AG09309 (cell line): ENCODE results near the gene UQCRHL.

Experiments used
- DNase-seq: peaks from one replicate; pipeline ENCODE4 v3.0.0-alpha.2; 2010; ENCODE audit warnings: low read depth
- H3K4me3 ChIP-seq: 2 replicates; pipeline ENCODE4 v1.5.1; 2011; ENCODE audit warnings: mild to moderate bottlenecking, low read depth, low read length, moderate library complexity; ENCODE audit not compliant: control insufficient read depth
- TF ChIP-seq, protein P1 (sequence below): IDR thresholded peaks from 2 replicates; pipeline ENCODE4 v1.5.1; 2011; ENCODE audit warnings: mild to moderate bottlenecking, low read depth, low read length, inconsistent platforms; ENCODE audit not compliant: insufficient read depth, control insufficient read depth; ENCODE audit errors: missing control alignments

UQCRHL gene

DNA sequence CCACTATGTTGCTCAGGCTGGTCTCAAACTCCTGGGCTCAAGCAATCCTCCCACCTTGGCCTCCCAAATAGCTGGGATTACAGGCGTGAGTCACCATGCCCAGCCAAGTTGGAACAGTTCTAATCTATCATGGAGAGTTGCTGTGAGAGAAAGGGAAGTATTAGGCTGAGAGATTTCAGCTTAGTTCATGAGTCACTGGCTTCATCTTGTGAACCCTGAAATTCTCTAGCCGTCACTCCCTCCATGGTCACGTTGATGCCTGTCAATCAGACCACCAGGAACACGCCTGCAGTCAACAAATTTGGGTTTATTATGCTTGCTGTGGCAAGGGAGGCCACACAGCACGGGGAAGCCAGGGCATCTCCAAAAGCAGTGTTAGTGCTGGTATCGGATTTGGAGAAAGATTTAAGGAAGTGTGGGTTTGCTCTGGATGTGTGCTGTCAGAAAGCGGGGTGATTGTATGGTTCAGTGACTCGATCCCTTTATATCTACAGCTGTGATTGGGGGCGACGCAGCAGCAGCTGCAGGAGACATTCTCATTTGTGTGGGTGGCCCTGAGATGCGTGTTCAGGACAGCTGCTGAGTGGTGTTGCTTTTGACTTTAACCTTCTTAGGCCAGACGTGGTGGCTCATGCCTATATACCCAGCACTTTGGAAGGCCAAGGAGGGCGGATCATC, 18.7 kb downstream of the UQCRHL start:
- TF ChIP-seq, protein P1, sequence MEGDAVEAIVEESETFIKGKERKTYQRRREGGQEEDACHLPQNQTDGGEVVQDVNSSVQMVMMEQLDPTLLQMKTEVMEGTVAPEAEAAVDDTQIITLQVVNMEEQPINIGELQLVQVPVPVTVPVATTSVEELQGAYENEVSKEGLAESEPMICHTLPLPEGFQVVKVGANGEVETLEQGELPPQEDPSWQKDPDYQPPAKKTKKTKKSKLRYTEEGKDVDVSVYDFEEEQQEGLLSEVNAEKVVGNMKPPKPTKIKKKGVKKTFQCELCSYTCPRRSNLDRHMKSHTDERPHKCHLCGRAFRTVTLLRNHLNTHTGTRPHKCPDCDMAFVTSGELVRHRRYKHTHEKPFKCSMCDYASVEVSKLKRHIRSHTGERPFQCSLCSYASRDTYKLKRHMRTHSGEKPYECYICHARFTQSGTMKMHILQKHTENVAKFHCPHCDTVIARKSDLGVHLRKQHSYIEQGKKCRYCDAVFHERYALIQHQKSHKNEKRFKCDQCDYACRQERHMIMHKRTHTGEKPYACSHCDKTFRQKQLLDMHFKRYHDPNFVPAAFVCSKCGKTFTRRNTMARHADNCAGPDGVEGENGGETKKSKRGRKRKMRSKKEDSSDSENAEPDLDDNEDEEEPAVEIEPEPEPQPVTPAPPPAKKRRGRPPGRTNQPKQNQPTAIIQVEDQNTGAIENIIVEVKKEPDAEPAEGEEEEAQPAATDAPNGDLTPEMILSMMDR: no peak
- H3K4me3 ChIP-seq: no peak overlapping the region
- DNase-seq: no peak

DNA sequence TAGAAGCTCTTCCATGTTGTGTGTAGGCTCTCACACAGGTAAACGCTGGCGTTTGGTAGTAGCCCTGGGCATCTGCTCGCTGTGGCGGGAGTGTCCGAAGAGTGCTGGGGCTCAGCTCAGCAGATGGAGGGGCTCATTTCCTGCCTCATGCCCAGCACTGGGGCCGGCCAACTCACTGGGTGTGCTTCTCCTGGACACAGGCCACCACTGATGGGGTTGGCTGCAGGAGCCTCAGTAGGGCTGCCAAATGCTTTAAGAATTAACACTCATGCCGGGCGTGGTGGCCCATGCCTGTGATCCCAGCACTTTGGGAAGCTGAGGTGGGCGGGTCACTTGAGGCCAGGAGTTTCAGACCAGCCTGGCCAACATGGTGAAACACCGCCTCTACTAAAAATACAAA, 20.9 kb downstream of the UQCRHL start:
- H3K4me3 ChIP-seq: no peak overlapping the region
- DNase-seq: no peak
- TF ChIP-seq, protein P1: no peak

DNA sequence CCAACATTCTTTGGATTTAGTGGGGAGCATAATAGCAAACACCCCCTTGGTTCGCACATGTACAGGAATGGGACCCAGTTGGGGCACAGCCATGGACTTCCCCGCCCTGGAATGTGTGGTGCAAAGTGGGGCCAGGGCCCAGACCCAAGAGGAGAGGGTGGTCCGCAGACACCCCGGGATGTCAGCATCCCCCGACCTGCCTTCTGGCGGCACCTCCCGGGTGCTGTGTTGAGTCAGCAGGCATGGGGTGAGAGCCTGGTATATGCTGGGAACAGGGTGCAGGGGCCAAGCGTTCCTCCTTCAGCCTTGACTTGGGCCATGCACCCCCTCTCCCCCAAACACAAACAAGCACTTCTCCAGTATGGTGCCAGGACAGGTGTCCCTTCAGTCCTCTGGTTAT, 21.8 kb downstream of the UQCRHL start:
- DNase-seq: no peak
- H3K4me3 ChIP-seq: no peak overlapping the region
- TF ChIP-seq, protein P1: no peak

DNA sequence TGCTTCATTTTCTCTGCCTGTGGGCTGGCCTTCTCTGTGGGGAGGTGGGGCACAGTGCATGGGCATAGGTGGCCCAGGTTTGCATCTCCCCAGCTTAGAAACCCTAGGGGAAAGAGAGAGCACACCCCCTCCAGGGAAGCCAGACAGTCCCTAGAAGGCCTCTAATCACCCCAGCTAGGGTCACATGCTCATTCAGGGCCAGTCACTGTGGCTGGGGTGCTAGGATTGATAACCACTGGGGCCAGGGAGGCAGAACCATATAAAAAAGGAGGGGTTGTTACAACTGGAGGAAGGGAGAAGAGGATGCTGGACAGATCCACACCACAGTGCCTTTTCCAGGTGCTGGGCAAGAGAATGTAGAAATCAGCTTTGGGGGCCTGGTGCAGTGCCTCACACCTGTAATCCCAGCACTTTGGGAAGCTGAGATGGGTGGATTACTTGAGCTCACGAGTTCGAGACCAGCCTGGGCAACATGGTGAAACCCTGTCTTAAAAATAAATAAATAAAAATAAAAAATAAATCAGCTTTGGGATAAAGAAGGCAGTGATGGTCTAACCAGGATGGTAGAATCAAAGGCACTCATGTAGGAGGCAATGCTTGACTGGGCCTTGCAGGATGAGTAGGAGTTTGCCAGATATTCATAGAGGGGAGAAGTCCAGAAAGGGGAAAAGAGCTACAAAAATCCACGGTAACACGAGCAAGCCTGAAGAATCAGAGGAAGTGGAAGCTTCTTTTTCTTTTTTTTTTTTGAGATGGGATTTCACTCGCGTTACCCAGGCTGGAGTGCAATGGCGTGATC, 29.3 kb downstream of the UQCRHL start:
- no peak for DNase-seq
- TF ChIP-seq, protein P1: no peak
- H3K4me3 ChIP-seq: no peak overlapping the region

DNA sequence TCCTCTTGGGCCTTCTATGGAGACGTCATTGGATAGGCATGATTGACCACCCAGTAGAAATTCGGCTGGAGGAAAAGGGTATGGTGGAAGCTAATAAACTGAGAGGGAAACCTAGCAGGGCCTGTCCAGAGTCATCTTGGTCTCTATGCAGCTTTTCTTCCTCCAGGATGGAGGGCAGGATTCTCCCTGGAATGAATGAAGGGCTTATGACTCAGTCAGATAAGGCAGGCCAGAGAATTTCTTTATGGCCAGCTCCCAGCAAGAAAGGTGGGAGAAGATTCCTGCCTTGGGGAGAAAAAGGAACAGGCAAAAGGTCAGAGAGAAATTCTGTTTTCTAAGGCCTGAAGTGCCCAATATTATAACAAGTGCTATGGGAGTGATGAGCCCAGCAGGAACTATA, 31.7 kb downstream of the UQCRHL start:
- H3K4me3 ChIP-seq: no peak overlapping the region
- DNase-seq: no peak
- TF ChIP-seq, protein P1: no peak

DNA sequence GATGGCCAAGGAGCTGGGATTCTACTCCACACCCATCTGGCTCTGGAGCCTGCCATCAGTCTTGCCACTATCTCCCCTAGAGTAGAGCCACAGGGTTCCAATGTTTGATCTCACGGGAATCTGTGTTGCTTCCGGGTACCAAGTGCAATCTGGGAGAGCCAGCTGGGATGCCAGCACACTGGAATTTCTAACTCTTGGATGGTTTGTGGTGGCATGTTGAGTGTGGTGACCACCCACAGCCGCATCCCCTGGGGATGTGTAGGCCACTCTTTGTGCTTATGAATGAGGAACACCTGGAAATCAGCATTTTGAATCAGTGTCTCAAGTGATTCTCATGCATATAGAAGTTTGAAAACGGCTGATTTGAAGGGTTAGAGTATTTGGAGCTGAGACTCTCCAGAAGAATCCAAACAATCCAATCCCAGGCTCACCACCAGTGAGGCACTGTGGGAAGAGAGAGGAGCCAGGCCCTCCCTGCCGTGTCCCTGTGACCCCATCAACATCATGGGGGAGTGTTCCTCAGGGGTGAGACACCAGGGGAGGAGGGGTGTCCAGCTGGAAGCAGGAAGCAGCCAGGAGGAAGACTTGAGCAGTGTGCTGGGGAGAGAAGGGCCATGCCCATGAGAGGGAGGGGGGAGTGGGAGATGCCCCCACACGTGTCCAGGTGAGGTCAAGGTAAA, 35.5 kb downstream of the UQCRHL start:
- no peak for DNase-seq
- H3K4me3 ChIP-seq: no peak overlapping the region
- TF ChIP-seq, protein P1: no peak
